Measurements from ENCODE around the gene SFMBT2.

GRCh38 chr10:7435674-7436073 lies 24.8 kb upstream of the SFMBT2 start:
- TF ChIP-seq POLR2A (IDR thresholded peaks at IDR 0.05) (no peak), CTCF (IDR thresholded peaks at IDR 0.05) (no peak)
